H1 (cell line): ENCODE measurements around the gene VAT1. TPM values are rescaled to one million over a fixed set of nuclear protein-coding genes. Genes with fewer than 3 reads are reported as not detected.

Source experiments
- CTCF ChIA-PET: fragments of 300-600 bp; sonication (Branson Sonifier 250); formaldehyde crosslinking; loops from one replicate; lab custom pipeline; 2021; ENCODE audit not compliant: partially characterized antibody; lab: Charles Lee
- POLR2A ChIA-PET: fragments of 300-600 bp; sonication (Branson Sonifier 250); formaldehyde crosslinking; loops from one replicate; lab custom pipeline; 2021; ENCODE audit warnings: inconsistent platforms; ENCODE audit not compliant: partially characterized antibody; lab: Charles Lee
- DNase-seq, 2 experiments: peaks; one replicate each; pipeline versions ENCODE4 v3.0.0 to v3.0.0-alpha.2; 2010 to 2022; ENCODE audit warnings: low spot score in 2 of 2, low read depth in 1 of 2, mixed read lengths in 1 of 2
- FAIRE-seq: peaks from 2 replicates; lab custom pipeline; 2011; peaks lifted over from hg19 to GRCh38; lab: Jason Lieb, UNC
- H2AFZ ChIP-seq: 2 replicates; pipeline ENCODE4 v1.8.1; 2012; ENCODE audit warnings: low read length, inconsistent platforms
- H2AK5ac ChIP-seq: 2 replicates; pipeline ENCODE4 v1.6.1; 2013; ENCODE audit warnings: low read depth, low read length
- H2BK120ac ChIP-seq: replicated peaks from 2 replicates; pipeline ENCODE3; 2013; ENCODE audit warnings: low read depth, low read length, inconsistent platforms
- H2BK12ac ChIP-seq: 2 replicates; pipeline ENCODE4 v1.6.1; 2013; ENCODE audit warnings: low read depth, low read length
- H2BK15ac ChIP-seq: 2 replicates; pipeline ENCODE4 v1.6.1; 2013; ENCODE audit warnings: low read length
- H2BK20ac ChIP-seq: 2 replicates; pipeline ENCODE4 v1.6.1; 2013; ENCODE audit warnings: low read length
- H2BK5ac ChIP-seq: 2 replicates; pipeline ENCODE4 v1.6.1; 2013; ENCODE audit warnings: low read depth, low read length
- H3K14ac ChIP-seq: 2 replicates; pipeline ENCODE4 v1.6.1; 2013; ENCODE audit warnings: inconsistent platforms; ENCODE audit not compliant: insufficient read length
- H3K18ac ChIP-seq: 2 replicates; pipeline ENCODE4 v1.6.1; 2013; ENCODE audit warnings: low read length; ENCODE audit errors: extremely low read depth
- H3K23ac ChIP-seq: 2 replicates; pipeline ENCODE4 v1.6.1; 2013; ENCODE audit warnings: inconsistent platforms; ENCODE audit not compliant: insufficient read length
- H3K23me2 ChIP-seq: 2 replicates; pipeline ENCODE4 v1.6.1; 2013; ENCODE audit warnings: low read depth, low read length
- H3K27ac ChIP-seq: 2 replicates; pipeline ENCODE4 v1.6.1; 2011; ENCODE audit warnings: low read depth, low read length, inconsistent platforms
- H3K27me3 ChIP-seq, 4 experiments: replicated peaks in 1 of 4; 1 replicate in 1 of 4; 2 replicates in 3 of 4; pipeline versions ENCODE4 v1.6.1 to v1.8.1; 2011 to 2013; ENCODE audit warnings: low read length in 3 of 4, mild to moderate bottlenecking in 3 of 4, inconsistent platforms in 2 of 4, mixed read lengths in 2 of 4, moderate library complexity in 1 of 4; ENCODE audit not compliant: control insufficient read depth in 3 of 4, insufficient read depth in 3 of 4; ENCODE audit errors: extremely low read depth in 1 of 4
- H3K36me3 ChIP-seq, 4 experiments: 2 replicates each; pipeline versions ENCODE4 v1.6.1 to v1.8.1; 2011 to 2013; ENCODE audit warnings: mild to moderate bottlenecking in 4 of 4, low read length in 3 of 4, moderate library complexity in 2 of 4, control low read depth in 1 of 4, inconsistent platforms in 1 of 4; ENCODE audit not compliant: insufficient read depth in 4 of 4, control insufficient read depth in 2 of 4
- H3K4ac ChIP-seq: replicated peaks from 2 replicates; pipeline ENCODE3; 2013; ENCODE audit warnings: low read length, low read depth, mixed read lengths, inconsistent platforms; ENCODE audit not compliant: insufficient read length
- H3K4me1 ChIP-seq, 4 experiments: replicated peaks in 1 of 4; 1 replicate in 1 of 4; 2 replicates in 3 of 4; pipeline versions ENCODE4 v1.6.1 to v1.8.1; 2011 to 2013; ENCODE audit warnings: low read length in 3 of 4, inconsistent platforms in 2 of 4, mixed read lengths in 1 of 4; ENCODE audit not compliant: insufficient read depth in 4 of 4, control insufficient read depth in 3 of 4
- H3K4me2 ChIP-seq, 2 experiments: 2 replicates each; pipeline versions ENCODE4 v1.6.1 to v1.8.1; 2011 to 2013; ENCODE audit warnings: low read depth in 2 of 2, low read length in 2 of 2, control low read depth in 1 of 2, inconsistent platforms in 1 of 2, mild to moderate bottlenecking in 1 of 2; ENCODE audit not compliant: insufficient read depth in 1 of 2
- H3K4me3 ChIP-seq, 4 experiments: fragments of 200-600, 300-600 bp in 1 of 4; sonication (generic), shearing (Covaris generic), sonication (Bioruptor Twin) in 1 of 4; 2 replicates each; pipeline versions ENCODE4 v1.5.1 to v1.8.1; 2011 to 2016; ENCODE audit warnings: low read length in 4 of 4, low read depth in 3 of 4, control low read depth in 2 of 4, inconsistent platforms in 2 of 4, mild to moderate bottlenecking in 2 of 4, mixed read lengths in 1 of 4, moderate library complexity in 1 of 4; ENCODE audit not compliant: insufficient read depth in 2 of 4; ENCODE audit errors: extremely low read depth in 1 of 4
- H3K56ac ChIP-seq: replicated peaks from 2 replicates; pipeline ENCODE3; 2013; ENCODE audit warnings: low read depth, mild to moderate bottlenecking, mixed read lengths, low read length, inconsistent platforms; ENCODE audit not compliant: insufficient read length
- H3K79me1 ChIP-seq: 2 replicates; pipeline ENCODE4 v1.6.1; 2013; ENCODE audit warnings: low read depth, low read length, control low read depth
- H3K79me2 ChIP-seq, 2 experiments: 2 replicates each; pipeline versions ENCODE4 v1.6.1 to v1.8.1; 2012 to 2013; ENCODE audit warnings: low read length in 2 of 2, mild to moderate bottlenecking in 2 of 2, inconsistent platforms in 1 of 2; ENCODE audit not compliant: insufficient read depth in 2 of 2, control insufficient read depth in 1 of 2
- H3K9ac ChIP-seq, 4 experiments: replicated peaks in 1 of 4; 1 replicate in 1 of 4; 2 replicates in 3 of 4; pipeline versions ENCODE4 v1.6.1 to v1.8.1; 2011 to 2013; ENCODE audit warnings: low read depth in 3 of 4, low read length in 3 of 4, control low read depth in 2 of 4, mild to moderate bottlenecking in 2 of 4, moderate library complexity in 2 of 4, inconsistent platforms in 1 of 4; ENCODE audit errors: extremely low read depth in 1 of 4
- H3K9me3 ChIP-seq, 2 experiments: 2 replicates each; pipeline versions ENCODE4 v1.6.1 to v1.8.1; 2012 to 2013; ENCODE audit warnings: mild to moderate bottlenecking in 2 of 2, moderate library complexity in 2 of 2, control low read depth in 1 of 2, inconsistent platforms in 1 of 2, low read depth in 1 of 2, low read length in 1 of 2, mixed read lengths in 1 of 2; ENCODE audit not compliant: insufficient read depth in 2 of 2
- H4K20me1 ChIP-seq, 2 experiments: replicated peaks in 1 of 2; 2 replicates each; pipeline versions ENCODE3 to v1.8.1; 2011 to 2013; ENCODE audit warnings: inconsistent platforms in 2 of 2, low read length in 2 of 2, mild to moderate bottlenecking in 1 of 2; ENCODE audit not compliant: insufficient read depth in 2 of 2, control insufficient read depth in 1 of 2
- H4K5ac ChIP-seq: 2 replicates; pipeline ENCODE4 v1.6.1; 2013; ENCODE audit warnings: low read length, low read depth, mixed read lengths, inconsistent platforms; ENCODE audit not compliant: insufficient read length
- H4K8ac ChIP-seq: 2 replicates; pipeline ENCODE4 v1.8.0; 2013; ENCODE audit warnings: mild to moderate bottlenecking, moderate library complexity, low read length, inconsistent platforms; ENCODE audit not compliant: insufficient read depth; ENCODE audit errors: extremely low read depth
- H4K91ac ChIP-seq: replicated peaks from 2 replicates; pipeline ENCODE3; 2013; ENCODE audit warnings: low read length, mixed read lengths, inconsistent platforms; ENCODE audit not compliant: insufficient read length
- CBX5 ChIP-seq: fragments of 300-800, 300-1000 bp; sonication (generic); IDR thresholded peaks from 2 replicates; pipeline ENCODE4 v1.7.1; 2016; ENCODE audit warnings: antibody characterized with exemption, low read length, low read depth
- CEBPB ChIP-seq: IDR thresholded peaks from 2 replicates; pipeline ENCODE4 v1.6.1; 2012; ENCODE audit warnings: low read depth, low read length
- CTBP2 ChIP-seq: IDR thresholded peaks from 2 replicates; pipeline ENCODE4 v1.7.0; 2011; ENCODE audit warnings: borderline replicate concordance, mild to moderate bottlenecking, moderate library complexity, mixed read lengths, low read length; ENCODE audit not compliant: insufficient read depth, insufficient read length
- HDAC6 ChIP-seq: IDR thresholded peaks from one replicate; pipeline ENCODE4 v1.7.1; 2012; ENCODE audit warnings: low read depth, mild to moderate bottlenecking, inconsistent platforms, low read length, moderate library complexity
- KDM1A ChIP-seq: fragments of 200-600, 300-600 bp; sonication (generic); IDR thresholded peaks from 2 replicates; pipeline ENCODE4 v1.7.1; 2016; ENCODE audit warnings: mild to moderate bottlenecking, low read length, borderline replicate concordance
- POLR2A ChIP-seq, 2 experiments: IDR thresholded peaks; 1 replicate in 1 of 2; 2 replicates in 1 of 2; pipeline ENCODE4 v1.6.1; 2011; ENCODE audit warnings: low read depth in 2 of 2, low read length in 2 of 2, mild to moderate bottlenecking in 2 of 2; ENCODE audit errors: control extremely low read depth in 1 of 2
- SIRT6 ChIP-seq: IDR thresholded peaks from one replicate; pipeline ENCODE4 v1.7.1; 2012; ENCODE audit warnings: low read length, inconsistent platforms
- SP2 ChIP-seq: IDR thresholded peaks from 2 replicates; pipeline ENCODE4 v1.6.1; 2012; ENCODE audit warnings: mild to moderate bottlenecking, low read length, inconsistent platforms
- SP4 ChIP-seq: IDR thresholded peaks from 2 replicates; pipeline ENCODE4 v1.6.1; 2012; ENCODE audit warnings: low read length, inconsistent platforms
- TAF1 ChIP-seq: IDR thresholded peaks from 2 replicates; pipeline ENCODE4 v1.6.1; 2011; ENCODE audit warnings: mild to moderate bottlenecking, low read depth, low read length
- TEAD4 ChIP-seq: IDR thresholded peaks from 2 replicates; pipeline ENCODE4 v1.6.1; 2012; ENCODE audit warnings: low read depth, low read length, inconsistent platforms, mixed read lengths
- WGBS, 2 experiments: shearing (Covaris generic) in 1 of 2; methylation state at CpG; one replicate each; pipeline versions ENCODE4 v1.1.6 to v1.1.7; 2013 to 2015; ENCODE audit warnings: low lambda C conversion rate in 2 of 2, mixed read lengths in 2 of 2, inconsistent platforms in 1 of 2, low coverage in 1 of 2, missing lambda C conversion rate in 1 of 2; ENCODE audit not compliant: insufficient replicate concordance in 2 of 2, insufficient coverage in 1 of 2, insufficient read length in 1 of 2; ENCODE audit errors: extremely low coverage in 1 of 2, missing lambda C conversion rate in 1 of 2; 5-methylcytosine and 5-hydroxymethylcytosine counted together
- polyA plus RNA-seq, 7 experiments: library from polyadenylated mRNA; depleted of rRNA in 3 of 7; stranded (reverse) in 5 of 7; unstranded in 2 of 7; fragments of >200 nt in 5 of 7; fragments of 200-250 nt in 2 of 7; gene quantifications; 1 replicate in 5 of 7; 2 replicates in 1 of 7; 4 replicates in 1 of 7; pipeline versions ENCODE4 v1.2.1 to v1.2.3, GENCODE V29; 2011 to 2013; ENCODE audit warnings: missing spikeins in 2 of 7, mixed read lengths in 2 of 7
- total RNA-seq: library from RNA; stranded (reverse); fragmentation: NEBNext Ultra II Directional; extraction: Animal tissue kit (Norgen Biotek cat#: 25700); gene quantifications from 2 replicates; pipeline ENCODE4 v1.2.1, GENCODE V29; 2021
- TF ChIP-seq, protein P1 (sequence below): IDR thresholded peaks from 2 replicates; pipeline ENCODE4 v1.6.1; 2011; ENCODE audit warnings: low read depth, mild to moderate bottlenecking, low read length; ENCODE audit not compliant: insufficient read depth
- TF ChIP-seq, protein P2 (sequence below): IDR thresholded peaks from 2 replicates; pipeline ENCODE4 v1.6.1; 2012; ENCODE audit warnings: inconsistent platforms

The VAT1 gene
- total and polyA plus RNA-seq, 2 of the 8 experiments (the other 6 are each of a cell fraction or from before 2014, with no cell fraction given), result 200 to 295 TPM

DNA sequence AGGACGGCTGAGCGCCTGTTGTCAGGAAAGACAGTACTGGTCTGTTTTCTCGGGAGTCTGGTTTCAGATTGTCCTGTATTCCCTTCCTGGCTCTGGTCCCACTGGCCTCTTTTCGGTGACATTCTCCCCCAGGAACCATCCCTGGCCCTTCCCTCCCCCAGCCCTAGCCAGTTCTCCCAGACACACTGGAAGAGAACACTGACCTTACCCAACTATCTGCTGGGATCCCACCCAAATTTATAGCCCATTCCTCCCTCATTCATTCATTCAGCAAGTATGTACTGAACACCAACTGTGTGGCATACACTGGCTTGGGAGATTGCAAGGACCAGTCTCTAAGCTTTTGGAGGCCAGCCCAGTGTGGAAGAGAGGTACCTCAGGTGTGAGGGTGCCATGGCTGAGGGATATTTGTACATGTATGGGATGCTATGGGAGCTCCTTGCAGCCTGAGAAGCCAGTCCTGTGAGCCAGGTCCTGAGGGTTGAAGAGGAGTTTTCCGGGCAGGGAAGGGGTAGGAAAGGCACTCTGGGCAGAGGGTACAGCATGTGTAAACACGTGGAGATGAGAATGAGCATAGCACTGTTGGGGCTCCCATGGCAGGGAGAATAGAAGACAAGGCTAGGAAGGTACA lies 8.1 kb upstream of the VAT1 start:
- Histone ChIP-seq H3K27ac (no peak overlapping the region), H2BK5ac (no peak overlapping the region), H3K9me3 (no peaks in the 10 kb centered on the region), H3K4me2 (no peak overlapping the region), H3K4me1 (peaks cover 26 to 41% (median 32%) of the 10 kb centered on the region in 4 experiments), H4K8ac (no peak overlapping the region), H3K23me2 (no peaks in the 10 kb centered on the region; the same call in 1 of the 2 replicates), H3K79me2 (peaks cover 0 to 6% of the 10 kb centered on the region in 2 experiments; a peak in 2 of 4 replicates), H3K4me3 (no peak overlapping the region), H3K23ac (no peak overlapping the region), H2AK5ac (no peak overlapping the region), H3K27me3 (no peaks in the 10 kb centered on the region), H2BK120ac (no peak overlapping the region), H2AFZ (no peak overlapping the region), H2BK15ac (no peak overlapping the region), H2BK20ac (no peak overlapping the region), H3K14ac (no peak overlapping the region), H3K4ac (no peak overlapping the region), H2BK12ac (no peak overlapping the region), H3K79me1 (no peaks in the 10 kb centered on the region; the same call in 1 of the 2 replicates), H4K91ac (no peak overlapping the region), H3K9ac (no peak overlapping the region), H3K36me3 (peaks cover 0 to 22% (median 4%) of the 10 kb centered on the region in 4 experiments; a peak in 2 of 8 replicates), H4K20me1 (no peaks in the 10 kb centered on the region), H3K18ac (no peak overlapping the region), H4K5ac (no peak overlapping the region), H3K56ac (no peak overlapping the region)
- WGBS, 2 experiments, result 89% methylated on average over 6 of the region's 6 CpGs; no CpG with 5 or more reads in 1 of the 2 experiments
- ChIA-PET POLR2A (interaction anchor here (0.6 to 4.0 kb wide), 8 partner anchors 8 to 285 kb away, joined by 3 to 21 read pairs (median 4); partner anchors contain the start of genes BRCA1, RPL27 and VAT1), CTCF (interaction anchor here (1.3 kb wide), 1 partner anchor 279 kb away, joined by 4 read pairs; no protein-coding TSS in a partner anchor)
- no peak for FAIRE-seq
- no peak for DNase-seq
- TF ChIP-seq, protein P1, sequence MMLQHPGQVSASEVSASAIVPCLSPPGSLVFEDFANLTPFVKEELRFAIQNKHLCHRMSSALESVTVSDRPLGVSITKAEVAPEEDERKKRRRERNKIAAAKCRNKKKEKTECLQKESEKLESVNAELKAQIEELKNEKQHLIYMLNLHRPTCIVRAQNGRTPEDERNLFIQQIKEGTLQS, result no peak
- TF ChIP-seq SIRT6 (no peak), SP4 (no peak), SP2 (no peak), CEBPB (no peak), KDM1A (no peak), CBX5 (no peak), TEAD4 (no peak), TAF1 (no peak), CTBP2 (no peak), HDAC6 (no peak), POLR2A (IDR thresholded peaks at IDR 0.05; ENCODE audit: control extremely low read depth in 1 of 2, low read depth in 2 of 2, low read length in 2 of 2) (no peak)
- TF ChIP-seq, protein P2, sequence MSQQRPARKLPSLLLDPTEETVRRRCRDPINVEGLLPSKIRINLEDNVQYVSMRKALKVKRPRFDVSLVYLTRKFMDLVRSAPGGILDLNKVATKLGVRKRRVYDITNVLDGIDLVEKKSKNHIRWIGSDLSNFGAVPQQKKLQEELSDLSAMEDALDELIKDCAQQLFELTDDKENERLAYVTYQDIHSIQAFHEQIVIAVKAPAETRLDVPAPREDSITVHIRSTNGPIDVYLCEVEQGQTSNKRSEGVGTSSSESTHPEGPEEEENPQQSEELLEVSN, result no peak
